Activated naive CD8-positive, alpha-beta T cell treated with anti-CD3 and anti-CD28 coated beads, Interleukin-2, amount 50 U/mL, for 24 hours (primary cell): ENCODE measurements around the gene KRT38.
"Not testable (repeated sequence)": the region's sequence is repeated elsewhere in the genome, so short reads cannot be mapped to it uniquely, and the experiment has no call there.

ENCODE experiments used
- ATAC-seq: fragments of 150-1000 bp; cut with Tn5 transposase; one replicate; pipeline ENCODE4 v1.10.0; 2021
- DNase-seq: peaks from one replicate; pipeline ENCODE4 v3.0.0; 2021
- H3K27ac Mint-ChIP-seq: one replicate; pipeline ENCODE4 v1.8.0; 2021; ENCODE audit warnings: mild to moderate bottlenecking, mixed read lengths
- H3K27me3 Mint-ChIP-seq: one replicate; pipeline ENCODE4 v1.8.0; 2021; ENCODE audit warnings: mixed read lengths
- H3K36me3 Mint-ChIP-seq: one replicate; pipeline ENCODE4 v1.8.0; 2021; ENCODE audit warnings: low read depth, mixed read lengths
- H3K4me1 Mint-ChIP-seq: one replicate; pipeline ENCODE4 v1.8.0; 2021; ENCODE audit warnings: mixed read lengths
- H3K4me3 Mint-ChIP-seq: one replicate; pipeline ENCODE4 v1.8.0; 2021; ENCODE audit warnings: mild to moderate bottlenecking, moderate library complexity, mixed read lengths
- H3K9me3 Mint-ChIP-seq: one replicate; pipeline ENCODE4 v1.8.0; 2021; ENCODE audit warnings: mixed read lengths

KRT38 gene

DNA sequence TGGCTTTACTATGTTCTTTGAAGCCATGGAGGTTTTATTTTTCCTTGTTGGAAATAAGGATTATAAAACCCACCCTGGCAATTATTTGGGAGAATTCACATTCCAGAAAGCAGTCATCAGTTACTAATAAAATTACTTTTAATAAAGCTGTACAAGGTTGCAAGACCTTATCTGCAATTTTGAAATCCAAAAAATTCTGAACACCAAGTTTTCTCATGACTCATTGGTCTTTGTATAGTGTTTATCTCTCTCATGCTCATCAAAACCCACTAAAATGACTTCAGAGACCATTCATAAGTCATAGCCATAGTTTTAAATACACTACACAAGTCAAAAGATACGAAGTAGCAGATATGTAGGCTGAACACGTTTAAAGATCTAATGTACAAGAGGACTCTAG is 6.0 kb upstream of the KRT38 start:
- Mint-ChIP-seq H3K4me1 (no peaks in the 10 kb centered on the region), H3K27ac (no peak overlapping the region), H3K9me3 (no peaks in the 10 kb centered on the region), H3K4me3 (no peak overlapping the region), H3K27me3 (peaks cover 6% of the 10 kb centered on the region), H3K36me3 (no peaks in the 10 kb centered on the region)
- ATAC-seq (no peak), DNase-seq (no peak)

DNA sequence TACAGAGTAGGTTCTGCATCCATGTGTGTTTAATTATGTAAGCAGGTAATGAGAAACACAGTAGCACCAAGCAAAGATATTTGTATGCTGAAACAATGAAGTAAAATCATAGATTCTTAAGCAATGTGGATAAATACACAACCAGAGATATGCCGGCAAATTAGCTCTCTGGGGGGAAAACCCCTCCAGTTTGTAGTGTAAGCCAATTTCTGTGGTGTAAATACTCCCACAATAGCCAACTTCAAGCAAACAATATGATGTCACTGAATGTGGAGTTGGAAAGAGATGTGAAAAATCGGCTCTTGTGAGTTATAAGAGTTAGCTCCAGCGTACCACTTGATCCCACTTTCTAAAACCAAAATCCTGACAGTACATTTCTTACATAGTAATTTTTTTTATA is 3.9 kb upstream of the KRT38 start:
- no peaks in the 10 kb centered on the region for H3K9me3 Mint-ChIP-seq
- no peaks in the 10 kb centered on the region for H3K36me3 Mint-ChIP-seq
- H3K4me3 Mint-ChIP-seq = no peak overlapping the region
- no peaks in the 10 kb centered on the region for H3K4me1 Mint-ChIP-seq
- no peak overlapping the region for H3K27ac Mint-ChIP-seq
- DNase-seq = no peak
- no peak for ATAC-seq
- peaks cover 6% of the 10 kb centered on the region for H3K27me3 Mint-ChIP-seq

DNA sequence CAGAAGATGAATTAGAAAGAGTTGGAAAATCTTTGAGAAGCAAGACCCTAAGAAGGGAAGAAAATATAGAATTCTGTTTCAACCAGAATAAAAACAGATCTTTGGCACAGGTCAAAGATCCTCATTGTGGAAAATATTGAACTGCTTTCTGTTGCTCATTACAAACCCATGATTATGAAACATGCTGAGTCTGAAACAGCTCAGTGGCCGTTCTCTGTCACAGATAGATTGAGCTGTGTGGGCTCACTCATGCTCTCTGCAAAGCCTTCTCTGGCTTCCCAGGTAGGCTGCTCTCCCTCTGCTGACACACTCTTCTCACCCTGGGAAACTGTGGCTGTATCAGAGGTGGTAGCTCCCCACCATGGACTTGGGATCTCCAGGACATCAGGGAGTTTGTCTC is 3.4 kb upstream of the KRT38 start:
- Mint-ChIP-seq H3K4me1 (no peaks in the 10 kb centered on the region), H3K27me3 (peaks cover 6% of the 10 kb centered on the region), H3K4me3 (no peak overlapping the region), H3K27ac (no peak overlapping the region), H3K36me3 (no peaks in the 10 kb centered on the region), H3K9me3 (no peaks in the 10 kb centered on the region)
- ATAC-seq (peak; percentile 23), DNase-seq (no peak)

DNA sequence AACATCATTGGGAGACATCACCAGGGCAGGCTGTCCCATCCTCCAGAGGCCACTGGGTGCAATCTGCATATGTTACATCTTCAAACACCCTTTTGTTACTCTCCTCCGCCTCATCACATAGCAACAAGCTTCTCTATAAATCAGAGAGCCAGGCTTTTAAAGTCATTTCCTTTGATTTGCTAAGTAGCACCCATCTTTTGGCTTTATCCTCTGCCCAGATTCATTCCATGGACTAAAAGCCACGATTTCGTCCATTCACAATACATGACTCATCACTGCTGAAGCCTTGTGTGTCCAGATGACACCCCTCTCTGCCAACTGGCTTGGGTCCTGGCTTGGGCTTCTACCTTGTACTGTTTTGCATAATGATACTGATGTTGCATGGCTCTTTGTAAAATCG is 2.0 kb upstream of the KRT38 start:
- Mint-ChIP-seq H3K9me3 (no peaks in the 10 kb centered on the region), H3K4me3 (no peak overlapping the region), H3K27ac (no peak overlapping the region), H3K4me1 (no peaks in the 10 kb centered on the region), H3K27me3 (peaks cover 6% of the 10 kb centered on the region), H3K36me3 (no peaks in the 10 kb centered on the region)
- DNase-seq (no peak), ATAC-seq (no peak)

DNA sequence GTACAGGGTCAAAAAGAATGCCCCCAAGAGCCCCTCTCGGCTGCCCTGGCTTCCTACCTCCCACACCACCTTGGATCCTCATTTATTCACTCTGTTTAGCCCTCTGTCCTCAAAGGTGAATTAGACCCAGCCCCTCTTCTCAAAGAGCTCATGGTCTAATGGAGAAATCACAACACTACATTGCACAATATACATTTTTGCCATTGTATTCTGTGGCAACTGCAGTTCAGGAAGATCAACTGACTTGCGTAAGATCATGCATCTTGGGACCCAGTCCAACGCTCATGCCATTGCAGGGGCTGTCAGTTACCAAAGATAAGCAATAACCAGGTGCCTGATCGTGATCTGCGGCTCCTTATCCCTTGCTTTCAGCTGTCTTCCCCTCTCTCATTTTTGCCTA is 1.4 kb downstream of the KRT38 start:
- Mint-ChIP-seq H3K27me3 (peaks cover 4% of the 10 kb centered on the region), H3K4me3 (no peak overlapping the region), H3K27ac (no peak overlapping the region), H3K4me1 (no peaks in the 10 kb centered on the region), H3K36me3 (no peaks in the 10 kb centered on the region), H3K9me3 (no peaks in the 10 kb centered on the region)
- ATAC-seq = no peak
- DNase-seq = no peak

DNA sequence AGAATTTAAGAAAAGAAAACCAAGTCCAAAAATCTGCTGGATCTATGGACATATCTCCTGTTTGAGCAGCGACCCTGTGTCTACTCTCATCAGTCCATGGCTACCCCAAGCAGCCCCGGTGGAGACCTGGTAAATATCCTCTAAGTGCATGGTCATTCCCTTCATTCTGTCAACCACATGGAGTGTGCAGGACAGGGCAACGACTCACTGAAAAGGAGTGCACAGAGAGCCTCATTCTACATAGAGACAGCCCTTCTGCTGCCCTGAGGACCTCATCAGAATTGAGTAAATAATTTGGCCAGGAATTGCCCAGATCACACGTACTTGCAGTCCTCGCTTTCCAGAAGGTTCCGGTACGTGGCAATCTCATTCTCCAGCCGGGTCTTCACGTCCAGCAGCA is 3.0 kb downstream of the KRT38 start:
- no peaks in the 10 kb centered on the region for H3K27me3 Mint-ChIP-seq

DNA sequence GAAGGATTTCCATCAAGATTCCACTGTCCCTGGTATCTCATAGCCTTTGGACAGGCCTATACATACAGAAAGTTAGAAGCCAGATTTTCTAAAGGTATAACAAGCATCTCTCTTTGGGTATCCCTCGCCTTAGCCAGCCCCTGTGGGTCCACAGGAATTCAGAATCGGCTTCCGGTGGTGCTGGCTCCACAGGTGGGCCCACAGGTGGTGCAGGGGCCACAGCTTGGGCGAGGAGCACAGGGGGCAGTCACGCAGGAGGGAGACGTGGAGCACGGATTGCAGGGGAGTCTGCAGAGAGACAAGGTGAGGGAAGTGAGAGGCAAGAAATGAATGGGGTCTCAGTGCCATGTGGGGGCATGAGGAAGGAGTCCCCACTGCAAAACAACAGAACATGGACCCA is 3.5 kb downstream of the KRT38 start:
- H3K4me1 Mint-ChIP-seq = no peaks in the 10 kb centered on the region
- H3K36me3 Mint-ChIP-seq = no peaks in the 10 kb centered on the region
- DNase-seq = no peak
- H3K27ac Mint-ChIP-seq = no peak overlapping the region
- H3K9me3 Mint-ChIP-seq = no peaks in the 10 kb centered on the region
- H3K4me3 Mint-ChIP-seq = no peak overlapping the region
- H3K27me3 Mint-ChIP-seq = no peaks in the 10 kb centered on the region
- ATAC-seq = no peak

More for the DNA sequence above, 3.0 kb downstream of the KRT38 start:
- H3K36me3 Mint-ChIP-seq = no peaks in the 10 kb centered on the region
- no peak overlapping the region for H3K27ac Mint-ChIP-seq
- ATAC-seq (no peak), DNase-seq (no peak)
- H3K4me1 Mint-ChIP-seq = no peaks in the 10 kb centered on the region
- no peak overlapping the region for H3K4me3 Mint-ChIP-seq
- no peaks in the 10 kb centered on the region for H3K9me3 Mint-ChIP-seq

DNA sequence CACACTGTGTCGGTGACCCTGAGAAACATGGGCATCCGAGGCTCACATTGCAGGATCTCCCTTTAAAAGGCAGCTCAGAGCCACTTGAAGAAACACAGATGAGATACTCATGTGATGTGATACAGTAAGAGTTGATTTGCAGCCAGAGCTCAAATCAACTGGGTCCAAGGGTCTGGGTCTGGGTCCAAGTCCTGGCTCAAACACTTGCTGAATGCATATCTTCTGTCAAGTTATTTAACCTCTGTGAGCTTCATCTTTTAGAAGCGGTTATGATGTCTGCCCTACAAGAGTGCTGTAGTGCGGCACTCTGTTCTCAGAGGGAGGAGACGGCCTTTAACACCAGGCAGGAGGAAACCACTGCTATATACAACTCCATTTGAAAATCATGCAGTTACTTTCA is 6.4 kb downstream of the KRT38 start:
- Mint-ChIP-seq H3K9me3 (no peaks in the 10 kb centered on the region), H3K4me1 (no peaks in the 10 kb centered on the region), H3K36me3 (no peaks in the 10 kb centered on the region), H3K27me3 (no peaks in the 10 kb centered on the region), H3K4me3 (no peak overlapping the region), H3K27ac (no peak overlapping the region)
- DNase-seq = no peak
- ATAC-seq = no peak

DNA sequence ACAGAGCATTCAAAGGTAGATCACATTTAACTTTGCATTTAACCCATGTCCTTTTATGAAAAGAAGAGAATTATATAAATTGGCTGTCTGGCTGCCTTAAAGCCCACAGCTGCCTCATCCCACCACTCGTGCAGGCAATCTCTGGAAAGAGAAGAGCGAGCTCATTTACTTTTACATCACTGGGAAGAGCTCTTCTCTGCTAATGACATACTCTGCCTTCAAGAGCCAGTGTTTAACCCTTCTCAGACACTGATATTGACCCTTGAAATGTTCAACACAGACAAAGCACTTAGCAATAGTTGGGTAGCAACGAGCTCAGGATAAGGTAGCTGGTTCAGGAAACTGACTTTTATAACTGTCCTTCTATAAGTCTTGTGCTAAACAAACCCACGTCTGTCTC is 6.8 kb downstream of the KRT38 start:
- no peaks in the 10 kb centered on the region for H3K4me1 Mint-ChIP-seq
- H3K36me3 Mint-ChIP-seq = no peaks in the 10 kb centered on the region
- no peaks in the 10 kb centered on the region for H3K27me3 Mint-ChIP-seq
- no peak overlapping the region for H3K4me3 Mint-ChIP-seq
- ATAC-seq (no peak), DNase-seq (no peak)
- H3K9me3 Mint-ChIP-seq = no peaks in the 10 kb centered on the region
- H3K27ac Mint-ChIP-seq = no peak overlapping the region

DNA sequence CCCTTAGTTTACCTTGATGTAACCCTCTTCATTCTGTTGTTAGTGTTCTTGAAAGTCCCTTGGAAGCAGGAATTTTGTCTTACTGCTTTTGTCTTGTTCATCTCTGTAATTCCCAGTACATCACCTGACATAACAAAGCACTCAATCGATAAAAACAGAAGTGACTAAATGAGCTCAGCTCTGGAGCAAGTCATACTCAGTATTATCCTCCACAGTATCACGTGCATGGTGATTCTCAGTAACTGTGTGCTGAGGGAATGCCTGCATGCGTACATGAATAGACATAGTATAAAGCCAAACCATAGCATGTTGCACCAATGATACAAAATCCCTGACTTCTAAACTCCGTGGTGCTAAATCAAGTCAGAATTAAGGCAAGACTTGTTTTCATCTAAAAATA is 7.2 kb downstream of the KRT38 start:
- no peak overlapping the region for H3K4me3 Mint-ChIP-seq
- H3K27ac Mint-ChIP-seq = no peak overlapping the region
- no peaks in the 10 kb centered on the region for H3K4me1 Mint-ChIP-seq
- ATAC-seq (no peak), DNase-seq (no peak)
- no peaks in the 10 kb centered on the region for H3K27me3 Mint-ChIP-seq
- H3K9me3 Mint-ChIP-seq = no peaks in the 10 kb centered on the region
- H3K36me3 Mint-ChIP-seq = no peaks in the 10 kb centered on the region

DNA sequence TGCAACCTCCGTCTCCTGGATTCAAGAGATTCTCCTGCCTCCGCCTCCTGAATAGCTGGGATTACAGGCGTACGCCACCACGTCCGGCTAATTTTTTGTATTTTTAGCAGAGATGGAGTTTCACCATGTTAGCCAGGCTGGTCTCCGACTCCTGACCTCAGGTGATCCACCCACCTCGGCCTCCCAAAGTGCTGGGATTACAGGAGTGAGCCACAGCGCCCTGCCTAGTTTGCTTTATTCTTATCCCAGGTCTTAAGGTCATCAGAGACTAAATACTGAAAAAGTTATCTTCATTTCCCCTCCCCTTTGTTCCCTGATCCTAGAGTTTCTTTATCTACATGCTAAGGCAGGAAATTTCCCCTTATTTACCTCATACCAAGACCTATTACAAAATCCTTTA is 10.4 kb downstream of the KRT38 start:
- not testable (repeated sequence) for H3K36me3 Mint-ChIP-seq, H3K27me3 Mint-ChIP-seq, H3K27ac Mint-ChIP-seq, ATAC-seq, H3K9me3 Mint-ChIP-seq, H3K4me3 Mint-ChIP-seq, DNase-seq, H3K4me1 Mint-ChIP-seq

DNA sequence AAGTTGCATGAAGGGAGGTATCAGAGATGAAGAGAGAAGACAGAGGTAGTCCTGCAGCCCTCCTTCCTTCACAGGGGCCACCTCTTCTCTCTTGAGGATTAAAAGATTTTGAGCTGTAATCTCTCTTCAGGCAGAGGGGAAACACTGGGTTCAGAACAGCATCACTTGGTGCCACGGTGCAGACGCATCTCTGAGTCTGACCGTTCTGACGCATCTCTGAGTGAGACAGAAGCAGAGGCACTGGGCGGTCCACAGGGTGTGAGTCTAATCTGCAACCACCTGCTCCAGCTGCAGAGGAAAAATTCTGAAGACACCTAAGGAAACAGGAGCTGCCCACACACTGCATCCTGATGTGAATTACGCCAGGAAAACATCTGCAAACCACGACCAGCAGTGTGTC is 11.1 kb downstream of the KRT38 start:
- no peak for DNase-seq
- Mint-ChIP-seq H3K9me3 (no peaks in the 10 kb centered on the region), H3K36me3 (no peaks in the 10 kb centered on the region), H3K27me3 (no peaks in the 10 kb centered on the region), H3K4me1 (no peaks in the 10 kb centered on the region), H3K4me3 (no peak overlapping the region), H3K27ac (no peak overlapping the region)
- ATAC-seq = no peak

DNA sequence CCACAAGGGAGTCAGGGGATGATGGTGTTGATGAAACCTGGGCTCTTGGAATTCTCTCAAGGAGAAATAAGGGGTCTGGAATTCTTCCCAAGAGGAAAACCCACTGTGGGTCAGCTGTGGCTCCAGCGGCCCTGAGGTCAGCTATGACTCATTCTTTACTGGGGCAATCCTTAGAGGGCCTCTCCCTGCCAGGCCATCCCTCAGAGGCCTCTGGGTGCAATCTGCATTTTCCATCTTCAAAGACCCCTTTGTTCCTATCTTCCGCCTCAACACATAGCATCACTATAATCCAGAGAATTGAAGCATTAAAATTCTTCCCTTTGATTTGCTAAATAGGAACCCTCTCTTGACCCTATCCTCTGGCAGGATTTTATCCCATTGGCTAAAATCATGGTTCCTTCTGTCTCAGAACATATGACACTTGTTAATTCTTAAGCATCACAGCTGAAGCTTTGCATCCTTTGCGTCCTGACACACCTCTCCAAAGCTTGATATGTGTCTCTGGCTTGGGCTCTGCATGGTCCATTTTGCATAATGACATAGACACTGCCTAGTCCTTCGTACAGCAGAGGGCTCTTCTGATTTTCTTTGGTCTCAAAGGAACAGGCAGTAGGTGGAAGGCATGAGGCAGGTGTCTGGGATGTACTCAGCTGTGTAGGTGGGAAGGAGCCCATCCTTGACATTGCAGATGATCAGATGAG is 12.0 kb downstream of the KRT38 start:
- no peaks in the 10 kb centered on the region for H3K4me1 Mint-ChIP-seq
- H3K9me3 Mint-ChIP-seq = no peaks in the 10 kb centered on the region
- no peaks in the 10 kb centered on the region for H3K36me3 Mint-ChIP-seq
- no peak overlapping the region for H3K27ac Mint-ChIP-seq
- DNase-seq = no peak
- no peak overlapping the region for H3K4me3 Mint-ChIP-seq
- no peak for ATAC-seq
- no peaks in the 10 kb centered on the region for H3K27me3 Mint-ChIP-seq

DNA sequence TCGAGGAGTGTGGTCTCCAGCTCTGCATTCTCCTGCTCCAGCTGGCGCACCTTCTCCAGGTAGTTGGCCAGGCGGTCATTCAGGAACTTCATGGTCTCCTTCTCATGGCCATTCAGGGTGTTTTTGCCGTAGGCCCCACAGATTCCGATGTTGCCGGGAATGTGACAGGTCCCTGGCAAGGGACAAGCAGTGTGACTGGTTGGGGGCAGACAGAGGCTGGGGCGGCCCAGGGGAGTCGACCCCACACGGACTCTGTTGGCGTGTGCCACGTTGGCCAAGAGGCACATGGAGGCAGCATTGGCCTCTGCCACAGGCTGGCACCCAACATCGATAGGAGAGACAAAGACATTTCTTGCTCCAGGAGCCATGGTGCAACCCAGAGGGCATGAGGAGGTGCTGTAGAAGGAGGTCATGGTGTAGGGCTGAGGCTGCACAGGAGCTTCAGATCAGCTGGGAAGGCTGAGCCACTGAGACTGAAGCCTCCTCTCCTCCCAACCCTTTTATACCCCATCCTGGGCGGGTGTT is 16.6 kb downstream of the KRT38 start, which contains the start of gene KRT37:
KRT37 (minus strand) TSS at position 475 of the 525 bp plus-strand sequence; CDS start at position 413, 62 bp downstream.
- no peak for ATAC-seq
- H3K27me3 Mint-ChIP-seq = no peaks in the 10 kb centered on the region
- no peaks in the 10 kb centered on the region for H3K4me1 Mint-ChIP-seq
- no peak within 1 kb of the TSS for H3K4me3 Mint-ChIP-seq
- no peaks in the 10 kb centered on the region for H3K36me3 Mint-ChIP-seq
- H3K27ac Mint-ChIP-seq = no peak within 1 kb of the TSS
- H3K9me3 Mint-ChIP-seq = no peaks in the 10 kb centered on the region
- DNase-seq = no peak

DNA sequence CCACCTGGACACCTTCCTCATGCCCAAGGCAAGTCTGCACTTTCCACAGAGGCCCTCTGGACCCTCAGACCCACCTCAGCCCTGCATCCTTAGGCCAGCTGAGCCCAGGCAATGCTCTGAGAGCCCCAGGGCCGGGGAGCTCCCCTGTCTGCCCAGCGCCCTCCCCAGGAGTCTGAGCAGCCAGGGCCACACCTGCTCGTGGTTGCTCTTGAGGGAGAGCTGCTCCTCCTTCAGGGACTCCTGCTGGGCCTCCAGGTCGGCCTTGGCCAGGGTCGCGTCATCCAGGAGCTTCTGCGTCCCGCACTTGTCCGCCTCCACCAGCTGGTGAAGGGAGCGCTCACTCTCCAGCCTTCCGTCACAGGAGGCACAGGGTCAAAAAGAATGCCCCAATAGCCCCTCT is 18.2 kb downstream of the KRT38 start:
- not testable (repeated sequence) for H3K4me1 Mint-ChIP-seq, H3K27me3 Mint-ChIP-seq, H3K27ac Mint-ChIP-seq, DNase-seq, H3K36me3 Mint-ChIP-seq, H3K4me3 Mint-ChIP-seq, H3K9me3 Mint-ChIP-seq, ATAC-seq

DNA sequence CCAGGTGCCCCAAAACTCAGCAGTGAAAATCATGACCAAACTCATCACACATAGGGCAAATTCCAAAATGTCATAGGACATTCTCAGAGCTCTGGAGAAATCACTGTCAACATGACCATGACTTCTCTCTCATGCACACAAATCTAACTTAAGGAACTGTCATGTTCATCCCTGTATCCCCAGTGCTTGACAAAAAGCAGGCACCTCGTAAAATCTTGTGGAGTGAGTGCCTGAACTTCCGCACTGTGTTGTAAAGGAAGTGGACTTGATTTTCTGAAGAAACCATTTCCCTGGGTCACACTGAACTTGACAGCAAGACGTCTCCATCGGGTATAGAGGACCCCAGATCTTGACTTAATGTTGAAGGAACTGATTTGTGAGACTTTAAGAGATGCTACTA is 19.2 kb downstream of the KRT38 start:
- Mint-ChIP-seq H3K9me3 (no peaks in the 10 kb centered on the region), H3K36me3 (no peaks in the 10 kb centered on the region), H3K27ac (no peak overlapping the region), H3K4me1 (no peaks in the 10 kb centered on the region), H3K27me3 (no peaks in the 10 kb centered on the region), H3K4me3 (no peak overlapping the region)
- DNase-seq (no peak), ATAC-seq (no peak)
